ENCODE measurements around the gene TINAGL1.

TINAGL1 gene

DNA sequence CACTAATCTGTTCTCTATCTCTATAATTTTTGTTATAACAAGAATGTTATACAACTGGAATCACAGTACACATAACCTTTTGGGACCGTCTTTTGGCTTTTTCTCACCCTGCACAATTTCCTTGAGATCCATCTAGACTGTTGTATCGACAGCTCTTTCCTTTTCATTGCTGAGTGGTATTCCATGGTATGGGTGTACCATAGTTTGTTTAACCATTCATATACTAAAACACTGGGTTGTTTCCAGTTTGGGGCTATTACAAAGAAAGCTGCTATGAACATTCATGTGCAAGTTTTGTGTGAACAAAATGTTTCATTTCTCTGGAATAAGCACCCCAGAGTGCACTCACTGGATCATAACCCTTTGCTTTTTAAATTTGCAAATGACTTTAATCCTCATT lies 25.8 kb downstream of the TINAGL1 start:
- no peaks in the 10 kb centered on the region for H3K27me3 ChIP-seq (ENCODE audit: control insufficient read depth, insufficient read depth, low read length)
- H3K9ac ChIP-seq (ENCODE audit: low read depth, low read length): no peak overlapping the region
- no peak overlapping the region for H3K4me3 ChIP-seq (ENCODE audit: low read depth, low read length)
- H3K36me3 ChIP-seq (ENCODE audit: control insufficient read depth, insufficient read depth, low read length): no peaks in the 10 kb centered on the region
- H3K9me3 ChIP-seq (ENCODE audit: control insufficient read depth, insufficient read depth, low read length): no peaks in the 10 kb centered on the region
- no peaks in the 10 kb centered on the region for H3K4me1 ChIP-seq (ENCODE audit: control insufficient read depth, insufficient read depth, low read length)

DNA sequence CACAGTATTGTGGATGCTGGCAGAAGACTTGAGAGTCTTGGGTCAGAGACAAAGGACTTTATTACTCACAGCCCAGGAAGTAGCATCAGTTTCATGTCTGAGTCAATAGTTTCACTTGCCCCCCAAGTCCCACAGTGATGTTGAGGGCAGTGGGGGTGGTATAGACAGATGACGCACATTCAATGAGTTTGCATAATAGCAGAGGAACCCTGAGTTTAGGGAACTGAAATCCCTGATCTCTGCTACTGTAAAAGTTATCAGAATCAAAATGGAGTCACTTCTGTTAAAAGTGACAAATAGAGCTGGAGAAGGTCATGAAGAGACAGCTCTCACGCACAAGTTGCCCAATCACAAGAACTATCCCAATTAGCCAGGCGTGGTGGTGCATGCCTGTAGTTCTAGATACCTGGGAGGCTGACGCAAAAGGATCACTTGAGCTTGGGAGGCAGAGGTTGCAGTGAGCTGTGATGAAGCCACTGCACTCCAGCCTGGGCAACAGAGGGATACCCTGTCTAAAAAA lies 29.7 kb downstream of the TINAGL1 start:
- Histone ChIP-seq H3K36me3 (ENCODE audit: control insufficient read depth, insufficient read depth, low read length) (no peaks in the 10 kb centered on the region), H3K4me1 (ENCODE audit: control insufficient read depth, insufficient read depth, low read length) (no peaks in the 10 kb centered on the region), H3K4me3 (ENCODE audit: low read depth, low read length) (no peak overlapping the region), H3K9me3 (ENCODE audit: control insufficient read depth, insufficient read depth, low read length) (no peaks in the 10 kb centered on the region), H3K27me3 (ENCODE audit: control insufficient read depth, insufficient read depth, low read length) (no peaks in the 10 kb centered on the region), H3K9ac (ENCODE audit: low read depth, low read length) (no peak overlapping the region)

DNA sequence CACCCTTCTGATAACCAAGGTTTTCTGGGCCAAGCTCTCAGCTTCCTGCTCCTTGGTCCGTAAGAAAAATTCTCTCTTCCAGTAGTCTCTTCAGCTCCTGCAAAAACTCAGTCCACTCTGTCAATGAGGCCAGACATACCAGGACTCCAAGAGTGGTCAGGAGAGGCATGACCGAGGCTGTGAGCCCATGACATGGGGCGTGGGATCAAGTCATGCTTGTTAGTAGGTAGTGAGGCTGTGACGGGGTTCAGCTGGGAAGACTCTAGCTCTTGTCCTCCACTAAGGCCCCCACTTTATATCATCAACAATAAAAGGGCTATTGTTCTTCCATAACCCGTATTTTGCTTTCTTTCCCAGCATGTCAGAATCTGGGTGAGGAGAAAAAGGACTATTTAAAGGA lies 31.0 kb downstream of the TINAGL1 start:
- no peaks in the 10 kb centered on the region for H3K36me3 ChIP-seq (ENCODE audit: control insufficient read depth, insufficient read depth, low read length)
- H3K9me3 ChIP-seq (ENCODE audit: control insufficient read depth, insufficient read depth, low read length): no peaks in the 10 kb centered on the region
- H3K4me3 ChIP-seq (ENCODE audit: low read depth, low read length): no peak overlapping the region
- no peak overlapping the region for H3K9ac ChIP-seq (ENCODE audit: low read depth, low read length)
- no peaks in the 10 kb centered on the region for H3K27me3 ChIP-seq (ENCODE audit: control insufficient read depth, insufficient read depth, low read length)
- no peaks in the 10 kb centered on the region for H3K4me1 ChIP-seq (ENCODE audit: control insufficient read depth, insufficient read depth, low read length)

DNA sequence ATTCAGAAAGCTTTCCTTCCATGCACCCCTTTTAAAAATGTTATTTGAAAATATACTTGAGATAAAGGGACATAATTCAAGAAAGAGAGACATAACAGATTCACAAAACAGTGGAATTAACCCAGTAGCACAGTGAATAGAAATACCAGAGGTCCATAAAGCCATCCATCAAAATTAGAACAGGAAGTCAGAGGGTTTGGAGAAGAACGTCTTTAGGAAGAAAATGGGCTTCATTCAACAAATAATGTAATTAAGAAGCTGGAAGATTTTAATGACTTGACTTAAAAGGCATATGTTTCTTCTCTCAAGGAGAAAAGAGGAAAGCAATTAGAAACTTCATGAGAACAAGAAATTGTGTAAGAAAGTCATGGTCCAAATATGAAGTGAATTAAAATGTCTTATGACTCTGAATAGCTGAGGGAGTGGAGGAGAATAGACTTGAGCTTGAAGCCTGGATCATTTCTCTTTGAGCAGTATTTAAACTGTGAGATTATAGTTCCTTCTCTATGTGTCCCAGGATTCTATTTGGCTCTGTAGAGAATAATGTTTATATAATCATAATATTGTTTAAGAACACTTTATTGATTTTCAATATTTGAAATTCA lies 33.3 kb downstream of the TINAGL1 start:
- H3K4me3 ChIP-seq (ENCODE audit: low read depth, low read length): no peak overlapping the region
- H3K4me1 ChIP-seq (ENCODE audit: control insufficient read depth, insufficient read depth, low read length): peaks cover 4% of the 10 kb centered on the region
- no peak overlapping the region for H3K9ac ChIP-seq (ENCODE audit: low read depth, low read length)
- H3K9me3 ChIP-seq (ENCODE audit: control insufficient read depth, insufficient read depth, low read length): no peaks in the 10 kb centered on the region
- no peaks in the 10 kb centered on the region for H3K36me3 ChIP-seq (ENCODE audit: control insufficient read depth, insufficient read depth, low read length)
- H3K27me3 ChIP-seq (ENCODE audit: control insufficient read depth, insufficient read depth, low read length): no peaks in the 10 kb centered on the region

DNA sequence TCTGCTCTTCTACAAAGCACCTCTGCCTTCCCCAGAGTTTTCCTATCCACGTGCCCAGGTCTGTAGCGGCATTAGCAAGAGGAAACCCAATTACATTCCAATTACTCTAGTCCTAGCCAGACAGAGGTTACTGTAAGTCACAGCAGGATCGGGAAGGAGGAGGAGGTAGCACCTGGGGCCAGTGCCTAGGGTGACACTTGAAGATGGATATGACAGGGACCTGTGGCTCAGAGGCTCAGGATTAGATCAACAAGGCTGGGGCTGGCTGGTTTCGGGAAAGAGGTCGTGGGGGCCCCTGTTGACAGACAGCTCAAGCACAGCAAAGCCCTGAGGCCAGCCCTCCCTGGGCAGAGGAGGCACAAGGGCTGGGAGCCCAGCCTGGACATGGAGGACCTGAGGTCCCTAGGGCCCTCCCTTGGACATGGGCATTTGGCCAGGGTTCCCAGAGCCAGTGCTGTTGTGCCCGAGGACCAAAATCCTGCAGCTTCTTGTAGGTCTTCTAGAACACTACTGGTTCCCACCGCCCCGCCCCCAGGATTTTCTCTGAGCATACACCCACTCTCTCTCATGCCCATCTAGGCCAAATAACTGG lies 38.2 kb downstream of the TINAGL1 start:
- no peaks in the 10 kb centered on the region for H3K36me3 ChIP-seq (ENCODE audit: control insufficient read depth, insufficient read depth, low read length)
- H3K27me3 ChIP-seq (ENCODE audit: control insufficient read depth, insufficient read depth, low read length): peaks cover 34% of the 10 kb centered on the region
- no peak overlapping the region for H3K4me3 ChIP-seq (ENCODE audit: low read depth, low read length)
- peaks cover 4% of the 10 kb centered on the region for H3K4me1 ChIP-seq (ENCODE audit: control insufficient read depth, insufficient read depth, low read length)
- no peaks in the 10 kb centered on the region for H3K9me3 ChIP-seq (ENCODE audit: control insufficient read depth, insufficient read depth, low read length)
- H3K9ac ChIP-seq (ENCODE audit: low read depth, low read length): peak overlapping the region; percentile 38

DNA sequence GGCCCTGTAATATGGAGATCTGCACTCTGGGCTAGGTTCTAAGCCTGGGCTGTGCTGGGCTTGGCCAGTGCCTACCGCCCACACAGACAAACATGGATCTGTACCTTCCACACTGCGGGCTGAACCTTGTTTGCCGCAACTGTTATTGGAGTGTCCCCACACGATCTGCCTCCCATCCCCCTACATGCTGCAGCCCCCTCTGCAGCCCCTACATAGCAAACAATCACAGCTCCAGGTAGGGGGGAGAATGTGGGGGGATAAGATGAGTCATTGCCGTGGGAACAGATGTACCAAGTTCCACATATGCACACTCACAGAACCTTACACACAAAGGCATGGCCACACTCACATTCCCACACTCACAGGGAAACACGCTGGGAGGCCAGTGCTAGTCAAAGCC lies 39.1 kb downstream of the TINAGL1 start:
- peaks cover 34% of the 10 kb centered on the region for H3K27me3 ChIP-seq (ENCODE audit: control insufficient read depth, insufficient read depth, low read length)
- no peaks in the 10 kb centered on the region for H3K36me3 ChIP-seq (ENCODE audit: control insufficient read depth, insufficient read depth, low read length)
- peaks cover 4% of the 10 kb centered on the region for H3K4me1 ChIP-seq (ENCODE audit: control insufficient read depth, insufficient read depth, low read length)
- H3K9me3 ChIP-seq (ENCODE audit: control insufficient read depth, insufficient read depth, low read length): no peaks in the 10 kb centered on the region
- H3K9ac ChIP-seq (ENCODE audit: low read depth, low read length): no peak overlapping the region
- no peak overlapping the region for H3K4me3 ChIP-seq (ENCODE audit: low read depth, low read length)

DNA sequence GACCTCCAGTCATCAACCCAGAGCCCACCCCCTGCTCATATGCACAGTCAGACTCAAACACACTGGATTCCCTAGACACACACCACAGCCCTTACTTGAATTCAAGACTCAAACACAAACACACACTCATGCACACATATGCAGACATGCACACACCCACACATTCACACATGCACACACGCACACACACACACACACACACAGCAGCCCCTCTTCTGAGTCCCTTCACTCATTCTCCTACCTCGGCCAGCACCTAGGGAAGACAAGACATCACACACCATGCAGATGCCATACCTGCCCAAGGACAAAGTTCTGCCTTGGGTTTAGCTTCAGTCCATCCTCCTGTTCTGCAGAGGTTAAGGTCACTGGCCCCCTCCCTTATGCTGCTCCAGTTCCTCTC lies 39.6 kb downstream of the TINAGL1 start:
- no peak overlapping the region for H3K4me3 ChIP-seq (ENCODE audit: low read depth, low read length)
- no peaks in the 10 kb centered on the region for H3K9me3 ChIP-seq (ENCODE audit: control insufficient read depth, insufficient read depth, low read length)
- H3K27me3 ChIP-seq (ENCODE audit: control insufficient read depth, insufficient read depth, low read length): peaks cover 34% of the 10 kb centered on the region
- H3K9ac ChIP-seq (ENCODE audit: low read depth, low read length): no peak overlapping the region
- H3K36me3 ChIP-seq (ENCODE audit: control insufficient read depth, insufficient read depth, low read length): no peaks in the 10 kb centered on the region
- peaks cover 4% of the 10 kb centered on the region for H3K4me1 ChIP-seq (ENCODE audit: control insufficient read depth, insufficient read depth, low read length)

DNA sequence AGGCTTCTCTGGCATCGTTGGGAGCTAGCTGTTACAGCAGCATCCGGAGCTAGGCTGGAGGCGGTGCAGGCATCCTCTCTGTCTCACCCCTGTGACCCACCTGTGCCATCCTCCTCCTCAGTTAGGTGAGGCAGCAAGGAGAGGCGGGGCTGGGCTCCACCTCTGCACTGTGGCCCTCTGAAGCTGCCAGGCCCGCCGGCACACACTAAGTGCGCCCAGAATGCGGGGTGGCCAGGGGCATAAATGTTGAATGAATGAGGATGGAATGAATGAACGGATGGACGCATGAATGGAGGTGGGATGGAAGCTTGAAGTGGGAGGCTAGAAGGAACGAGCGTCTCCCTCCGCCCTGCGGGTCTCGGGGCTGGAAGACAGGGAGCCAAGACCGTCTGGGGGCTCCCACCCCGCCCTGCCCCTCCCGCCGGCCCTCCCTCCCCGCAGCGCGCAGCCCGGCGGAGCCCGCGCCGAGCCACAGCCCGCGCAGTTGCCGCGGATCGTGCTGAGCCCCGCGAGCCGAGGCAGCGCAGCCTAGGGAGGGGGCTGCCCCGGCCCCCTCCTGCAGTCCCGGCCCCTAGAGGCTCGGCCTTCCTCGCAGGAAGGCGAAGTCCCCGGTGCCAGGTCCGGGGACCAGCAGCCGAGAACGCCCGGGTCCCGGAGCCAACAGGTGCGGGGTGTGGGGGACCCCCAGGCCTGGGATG lies 41.1 kb downstream of the TINAGL1 start, which contains the start of gene HCRTR1:
HCRTR1 (plus strand) TSS at position 472 of the 698 bp plus-strand sequence. CDS start 1,504 bp downstream, outside the sequence.
- peaks cover 4% of the 10 kb centered on the region for H3K4me1 ChIP-seq (ENCODE audit: control insufficient read depth, insufficient read depth, low read length)
- peak within 1 kb of the TSS; percentile 60 for H3K4me3 ChIP-seq (ENCODE audit: low read depth, low read length)
- no peak within 1 kb of the TSS for H3K9ac ChIP-seq (ENCODE audit: low read depth, low read length)
- H3K36me3 ChIP-seq (ENCODE audit: control insufficient read depth, insufficient read depth, low read length): no peaks in the 10 kb centered on the region
- peaks cover 34% of the 10 kb centered on the region for H3K27me3 ChIP-seq (ENCODE audit: control insufficient read depth, insufficient read depth, low read length)
- H3K9me3 ChIP-seq (ENCODE audit: control insufficient read depth, insufficient read depth, low read length): no peaks in the 10 kb centered on the region

DNA sequence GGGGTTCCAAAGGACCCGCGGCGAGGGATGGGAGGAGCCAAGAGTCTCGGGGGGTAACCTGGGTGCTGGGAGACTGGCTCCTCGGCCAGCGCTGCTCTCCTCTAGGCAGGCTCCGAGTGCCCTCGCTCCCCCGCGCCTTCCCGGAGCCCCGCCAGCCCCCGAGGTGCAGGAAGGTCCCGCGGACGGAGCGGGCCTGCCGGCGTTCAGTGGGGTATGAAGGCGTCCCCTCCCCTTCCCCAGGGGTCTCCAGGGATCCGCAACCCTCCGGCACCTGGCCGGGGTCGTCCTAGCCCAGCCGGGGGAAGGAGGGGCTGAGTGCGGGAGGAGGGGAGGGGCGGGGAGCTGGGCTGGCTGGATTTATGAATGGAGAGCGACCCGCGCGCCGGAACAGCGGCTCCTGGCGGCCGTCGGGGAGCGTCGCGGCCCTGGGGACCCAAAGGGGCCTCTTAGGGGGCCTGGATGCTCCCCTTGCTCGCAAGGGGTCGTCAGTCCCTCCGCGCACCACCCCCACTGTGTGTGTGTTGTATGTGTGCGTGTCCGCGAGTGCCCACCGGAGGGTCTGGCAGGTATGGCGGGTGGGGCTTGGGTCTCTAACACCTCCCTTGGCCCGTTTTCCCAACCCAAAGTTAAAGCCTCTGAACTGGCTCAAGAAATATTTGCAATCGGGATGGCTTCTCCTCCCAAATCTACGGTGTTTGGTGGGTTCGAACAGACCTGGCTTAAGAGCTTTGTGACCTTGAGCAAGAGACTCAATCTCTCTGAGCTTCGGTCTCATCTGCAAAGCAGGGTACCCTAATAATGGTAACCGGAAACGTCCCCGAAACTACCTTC lies 41.8 kb downstream of the TINAGL1 start:
- Histone ChIP-seq H3K9me3 (ENCODE audit: control insufficient read depth, insufficient read depth, low read length) (no peaks in the 10 kb centered on the region), H3K4me1 (ENCODE audit: control insufficient read depth, insufficient read depth, low read length) (peaks cover 4% of the 10 kb centered on the region), H3K36me3 (ENCODE audit: control insufficient read depth, insufficient read depth, low read length) (no peaks in the 10 kb centered on the region), H3K27me3 (ENCODE audit: control insufficient read depth, insufficient read depth, low read length) (peaks cover 34% of the 10 kb centered on the region), H3K9ac (ENCODE audit: low read depth, low read length) (no peak overlapping the region), H3K4me3 (ENCODE audit: low read depth, low read length) (peak overlapping the region; percentile 60)

DNA sequence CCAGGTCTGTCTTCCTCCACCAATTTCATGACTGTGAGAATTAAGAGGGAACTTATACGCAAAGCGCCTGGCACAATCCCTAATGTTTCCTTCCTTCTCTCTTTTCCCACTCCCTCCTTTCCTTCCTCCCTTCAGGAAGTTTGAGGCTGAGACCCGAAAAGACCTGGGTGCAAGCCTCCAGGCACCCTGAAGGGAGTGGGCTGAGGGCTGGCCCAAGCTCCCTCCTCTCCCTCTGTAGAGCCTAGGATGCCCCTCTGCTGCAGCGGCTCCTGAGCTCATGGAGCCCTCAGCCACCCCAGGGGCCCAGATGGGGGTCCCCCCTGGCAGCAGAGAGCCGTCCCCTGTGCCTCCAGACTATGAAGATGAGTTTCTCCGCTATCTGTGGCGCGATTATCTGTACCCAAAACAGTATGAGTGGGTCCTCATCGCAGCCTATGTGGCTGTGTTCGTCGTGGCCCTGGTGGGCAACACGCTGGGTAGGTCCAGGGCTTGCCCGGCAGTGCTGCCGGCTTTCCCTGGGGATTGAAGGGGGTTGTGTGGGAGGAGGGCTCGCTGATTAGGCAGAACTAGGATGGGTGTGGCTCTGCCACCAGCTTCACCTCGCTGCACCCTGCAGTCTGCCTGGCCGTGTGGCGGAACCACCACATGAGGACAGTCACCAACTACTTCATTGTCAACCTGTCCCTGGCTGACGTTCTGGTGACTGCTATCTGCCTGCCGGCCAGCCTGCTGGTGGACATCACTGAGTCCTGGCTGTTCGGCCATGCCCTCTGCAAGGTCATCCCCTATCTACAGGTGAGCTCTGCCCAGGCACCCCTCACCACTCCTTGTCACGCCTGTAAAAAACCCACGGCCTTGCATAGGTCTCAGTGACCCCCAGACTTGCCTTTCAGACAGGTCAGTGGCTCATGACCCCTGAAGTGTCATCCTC lies 42.9 kb downstream of the TINAGL1 start:
- no peaks in the 10 kb centered on the region for H3K36me3 ChIP-seq (ENCODE audit: control insufficient read depth, insufficient read depth, low read length)
- H3K9ac ChIP-seq (ENCODE audit: low read depth, low read length): no peak overlapping the region
- peaks cover 4% of the 10 kb centered on the region for H3K4me1 ChIP-seq (ENCODE audit: control insufficient read depth, insufficient read depth, low read length)
- peaks cover 34% of the 10 kb centered on the region for H3K27me3 ChIP-seq (ENCODE audit: control insufficient read depth, insufficient read depth, low read length)
- no peaks in the 10 kb centered on the region for H3K9me3 ChIP-seq (ENCODE audit: control insufficient read depth, insufficient read depth, low read length)
- H3K4me3 ChIP-seq (ENCODE audit: low read depth, low read length): no peak overlapping the region
